ENCODE measurements around the gene SMYD3.

The SMYD3 gene

DNA sequence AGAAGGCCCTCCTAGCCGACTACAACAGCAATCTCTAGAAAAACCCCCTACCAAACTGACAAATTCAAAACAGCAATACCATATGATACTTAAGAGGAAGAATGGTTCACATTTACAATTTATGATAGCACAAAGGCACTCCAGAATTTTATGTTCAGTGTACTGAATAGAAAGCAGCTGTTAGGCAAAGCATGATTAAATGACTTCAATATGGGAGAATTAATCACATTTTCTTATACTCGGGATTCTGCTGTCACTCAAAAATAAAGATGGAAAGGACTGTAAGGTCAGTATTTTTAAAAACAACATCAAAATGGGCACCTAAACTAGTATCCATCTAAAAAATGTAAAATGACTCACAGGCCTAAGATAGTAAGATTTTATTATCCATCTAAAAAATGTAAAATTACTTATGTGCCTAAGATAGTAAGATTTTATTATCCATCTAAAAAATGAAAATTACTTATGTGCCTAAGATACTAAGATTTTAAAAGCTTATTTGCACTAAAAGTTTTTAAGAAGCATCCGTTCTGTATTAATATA, 198.5 kb downstream of the SMYD3 start:
- no peak for DNase-seq (ENCODE audit: extremely low spot score)
- TF ChIP-seq SUZ12 (IDR thresholded peaks at IDR 0.05) (no peak), FOXK2 (IDR thresholded peaks at IDR 0.05) (no peak), FOXA1 (IDR thresholded peaks at IDR 0.05) (no peak), LEF1 (IDR thresholded peaks at IDR 0.05; ENCODE audit: borderline replicate concordance) (no peak), HDGF (IDR thresholded peaks at IDR 0.05; ENCODE audit: borderline replicate concordance) (no peak)
- TF ChIP-seq, protein P1, sequence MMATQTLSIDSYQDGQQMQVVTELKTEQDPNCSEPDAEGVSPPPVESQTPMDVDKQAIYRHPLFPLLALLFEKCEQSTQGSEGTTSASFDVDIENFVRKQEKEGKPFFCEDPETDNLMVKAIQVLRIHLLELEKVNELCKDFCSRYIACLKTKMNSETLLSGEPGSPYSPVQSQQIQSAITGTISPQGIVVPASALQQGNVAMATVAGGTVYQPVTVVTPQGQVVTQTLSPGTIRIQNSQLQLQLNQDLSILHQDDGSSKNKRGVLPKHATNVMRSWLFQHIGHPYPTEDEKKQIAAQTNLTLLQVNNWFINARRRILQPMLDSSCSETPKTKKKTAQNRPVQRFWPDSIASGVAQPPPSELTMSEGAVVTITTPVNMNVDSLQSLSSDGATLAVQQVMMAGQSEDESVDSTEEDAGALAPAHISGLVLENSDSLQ (IDR thresholded peaks at IDR 0.05) = no peak
- POLR2A ChIA-PET = no interaction called here
- CTCF ChIA-PET = no interaction called here

DNA sequence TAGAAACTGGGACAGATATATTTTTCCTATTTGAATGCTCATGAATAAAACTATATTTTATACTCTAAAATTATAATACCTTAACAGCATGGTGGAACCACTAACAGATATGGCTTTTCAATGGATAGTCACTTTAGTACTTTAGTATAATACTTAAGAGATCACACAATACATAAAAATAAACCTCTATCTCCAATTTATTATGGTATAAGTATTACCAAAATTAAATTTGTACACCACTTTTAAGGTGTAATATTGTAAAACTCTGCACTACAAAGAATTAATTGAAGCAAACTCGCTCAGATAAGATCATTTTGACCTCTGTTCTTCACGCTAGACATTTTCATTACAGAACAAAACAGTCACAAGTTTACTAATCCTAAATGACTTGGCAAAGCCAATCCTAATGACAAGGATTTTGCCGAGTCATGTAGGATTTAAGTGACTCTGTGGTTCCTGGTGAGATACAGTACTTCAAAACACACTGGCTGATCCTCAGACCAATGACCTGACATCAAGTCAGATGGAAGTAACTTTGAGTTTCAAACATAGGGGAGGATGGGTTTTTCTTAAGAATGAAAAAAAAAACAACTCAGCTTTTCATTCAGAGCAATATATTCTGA, 200.6 kb downstream of the SMYD3 start:
- ChIA-PET POLR2A (no interaction called here), CTCF (no interaction called here)

DNA sequence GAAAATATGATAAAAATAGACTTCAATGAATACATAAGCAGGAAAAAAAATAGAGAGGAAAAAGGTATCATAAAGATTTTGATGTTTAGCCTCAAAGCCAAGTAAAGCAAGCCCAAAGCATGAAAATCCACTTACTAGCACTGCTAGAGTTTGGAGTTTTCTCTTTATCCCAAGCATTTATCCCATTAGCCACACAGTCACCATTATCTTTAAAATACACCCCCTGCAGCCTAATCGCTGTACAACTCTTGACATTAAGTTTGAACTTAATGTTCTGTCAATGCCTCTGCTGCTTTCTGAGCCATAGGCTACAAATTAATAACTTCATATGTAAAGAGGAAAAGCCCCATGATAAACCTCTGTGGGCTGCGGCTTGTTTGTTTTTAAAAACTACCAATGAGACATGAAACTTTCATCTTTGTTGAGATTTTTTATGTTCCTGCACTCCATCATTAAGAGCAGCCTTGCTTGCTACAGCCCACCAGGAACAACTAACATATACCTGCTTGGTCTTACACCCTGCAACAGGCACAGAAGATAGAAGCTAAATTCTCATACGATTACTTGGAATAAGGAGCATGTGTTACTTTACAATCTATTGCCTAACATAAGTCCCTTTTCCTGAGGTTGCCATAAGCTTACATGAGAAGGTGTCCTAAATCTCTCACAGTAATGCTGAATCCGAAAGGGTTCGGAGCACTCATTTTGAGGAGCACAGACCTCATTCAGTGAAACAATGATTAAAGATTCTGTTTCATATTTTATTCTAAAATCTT, 202.4 kb downstream of the SMYD3 start:
- TF ChIP-seq CTBP1 (IDR thresholded peaks at IDR 0.05; ENCODE audit: borderline replicate concordance) (no peak), TARDBP (IDR thresholded peaks at IDR 0.05) (no peak), L3MBTL2 (conservative IDR thresholded peaks at IDR 0.05) (no peak), FOXK2 (IDR thresholded peaks at IDR 0.05) (no peak), ARNT (IDR thresholded peaks at IDR 0.05) (no peak), ZNF384 (IDR thresholded peaks at IDR 0.05) (no peak), FOXM1 (IDR thresholded peaks at IDR 0.05; ENCODE audit: borderline replicate concordance) (no peak), HDGF (IDR thresholded peaks at IDR 0.05; ENCODE audit: borderline replicate concordance) (no peak), SUZ12 (IDR thresholded peaks at IDR 0.05) (no peak), ELF4 (IDR thresholded peaks at IDR 0.05) (no peak), LEF1 (IDR thresholded peaks at IDR 0.05; ENCODE audit: borderline replicate concordance) (no peak), FOXA1 (IDR thresholded peaks at IDR 0.05) (no peak)
- TF ChIP-seq, protein P1 (IDR thresholded peaks at IDR 0.05) = no peak
- ChIA-PET POLR2A (no interaction called here), CTCF (interaction anchor here (0.5 kb wide), 1 partner anchor 78 kb away, joined by 3 read pairs; no protein-coding TSS in a partner anchor)
- no peak for DNase-seq (ENCODE audit: extremely low spot score)

More for the DNA sequence above, 200.6 kb downstream of the SMYD3 start:
- TF ChIP-seq NFRKB (IDR thresholded peaks at IDR 0.05) = no peak
- no peak for TF ChIP-seq SUZ12 (IDR thresholded peaks at IDR 0.05)
- TF ChIP-seq SP1 (IDR thresholded peaks at IDR 0.05) = no peak
- no peak for TF ChIP-seq CTBP1 (IDR thresholded peaks at IDR 0.05; ENCODE audit: borderline replicate concordance)
- no peak for TF ChIP-seq ARNT (IDR thresholded peaks at IDR 0.05)
- TF ChIP-seq FOXK2 (IDR thresholded peaks at IDR 0.05) = no peak
- TF ChIP-seq HDGF (IDR thresholded peaks at IDR 0.05; ENCODE audit: borderline replicate concordance) = no peak
- TF ChIP-seq, protein P1 (IDR thresholded peaks at IDR 0.05) = no peak
- no peak for TF ChIP-seq LEF1 (IDR thresholded peaks at IDR 0.05; ENCODE audit: borderline replicate concordance)
- TF ChIP-seq ELF4 (IDR thresholded peaks at IDR 0.05) = no peak
- no peak for TF ChIP-seq L3MBTL2 (conservative IDR thresholded peaks at IDR 0.05)
- no peak for TF ChIP-seq FOXM1 (IDR thresholded peaks at IDR 0.05; ENCODE audit: borderline replicate concordance)
- no peak for TF ChIP-seq TARDBP (IDR thresholded peaks at IDR 0.05)
- DNase-seq (ENCODE audit: extremely low spot score) = no peak

DNA sequence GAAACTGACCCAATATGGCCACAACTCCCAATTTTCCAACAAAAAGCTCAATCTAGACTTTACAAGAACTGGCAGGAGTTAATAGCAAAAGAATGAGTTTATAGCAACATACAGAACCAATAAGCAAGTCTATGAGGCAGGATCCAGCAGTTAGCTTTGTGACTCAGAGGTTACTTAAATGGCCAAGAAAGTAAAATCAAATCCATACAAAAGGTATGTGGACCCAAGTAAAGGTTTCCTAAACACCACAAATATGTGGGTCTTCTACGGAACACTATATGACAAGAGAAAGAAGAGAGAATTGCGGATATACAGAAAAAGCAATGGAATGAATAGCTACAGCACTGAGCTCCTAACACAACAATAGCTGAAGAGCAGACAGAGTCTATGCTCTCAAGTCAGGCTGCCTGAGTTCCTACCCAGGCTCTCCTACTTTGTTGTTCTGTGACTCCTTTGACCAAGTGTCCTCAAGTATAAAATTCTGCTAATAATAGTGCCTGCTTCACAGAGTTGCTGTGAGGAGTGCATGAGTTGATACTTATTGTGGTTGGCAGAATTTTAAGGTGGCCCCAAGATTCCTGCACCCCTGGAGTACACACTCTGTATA, 204.3 kb downstream of the SMYD3 start:
- ChIA-PET POLR2A (no interaction called here), CTCF (no interaction called here)
- no peak for TF ChIP-seq CTBP1 (IDR thresholded peaks at IDR 0.05; ENCODE audit: borderline replicate concordance)
- DNase-seq (ENCODE audit: extremely low spot score) = no peak

DNA sequence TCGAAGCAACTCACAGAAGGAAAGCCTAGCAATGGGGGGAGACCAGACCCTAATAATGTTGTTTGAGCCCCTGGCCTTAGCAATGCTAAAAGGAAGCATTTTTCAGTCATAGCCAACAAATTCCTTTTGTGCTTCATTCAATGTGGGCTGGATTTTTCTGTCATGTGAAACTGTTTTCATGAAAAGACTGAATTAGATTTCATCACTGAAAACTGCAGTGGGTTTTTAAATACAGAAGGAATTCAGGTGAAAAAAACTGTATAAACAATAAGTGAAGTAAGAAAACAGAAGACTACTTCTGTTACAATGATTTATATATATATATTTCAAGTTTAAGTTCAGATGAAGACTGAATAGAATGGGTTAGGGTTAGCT, 204.8 kb downstream of the SMYD3 start:
- ChIA-PET POLR2A (no interaction called here), CTCF (no interaction called here)
- TF ChIP-seq LEF1 (IDR thresholded peaks at IDR 0.05; ENCODE audit: borderline replicate concordance) = no peak
- TF ChIP-seq SUZ12 (IDR thresholded peaks at IDR 0.05) = no peak
- TF ChIP-seq SP1 (IDR thresholded peaks at IDR 0.05) = no peak
- no peak for TF ChIP-seq BHLHE40 (IDR thresholded peaks at IDR 0.05; ENCODE audit: borderline replicate concordance)
- TF ChIP-seq HDGF (IDR thresholded peaks at IDR 0.05; ENCODE audit: borderline replicate concordance) = no peak
- TF ChIP-seq FOXM1 (IDR thresholded peaks at IDR 0.05; ENCODE audit: borderline replicate concordance) = no peak
- TF ChIP-seq FOXK2 (IDR thresholded peaks at IDR 0.05) = no peak
- TF ChIP-seq, protein P1 (IDR thresholded peaks at IDR 0.05) = no peak
- no peak for TF ChIP-seq TARDBP (IDR thresholded peaks at IDR 0.05)
- DNase-seq (ENCODE audit: extremely low spot score) = no peak

Measured in HEK293T (cell line).